CD4-positive, CD25-positive, alpha-beta regulatory T cell (primary cell): Measurements from ENCODE around the gene HCN4. TPM values are rescaled to one million over a fixed set of nuclear protein-coding genes. Genes with fewer than 3 reads are reported as not detected.
"Not testable (repeated sequence)": the region's sequence is repeated elsewhere in the genome, so short reads cannot be mapped to it uniquely, and the experiment has no call there.

Experiments used
- ATAC-seq, 2 donors: fragments of 150-1000 bp; cut with Tn5 transposase; one replicate each; pipeline ENCODE4 v1.10.0; 2021; ENCODE audit warnings: low read depth in 2 of 2, moderate number of reproducible peaks in 2 of 2, moderate library complexity in 1 of 2
- DNase-seq, 3 donors: peaks; one replicate each; pipeline versions ENCODE4 v3.0.0 to v3.0.0-alpha.2; 2012 to 2022; ENCODE audit warnings: mixed read lengths in 1 of 3
- H3K27ac ChIP-seq: one replicate; pipeline ENCODE4 v1.7.0; 2013; ENCODE audit warnings: mild to moderate bottlenecking, low read length; ENCODE audit not compliant: insufficient read depth, poor library complexity, severe bottlenecking
- H3K27me3 ChIP-seq: one replicate; pipeline ENCODE4 v1.7.0; 2013; ENCODE audit warnings: low read length; ENCODE audit not compliant: control insufficient read depth, insufficient read depth
- H3K36me3 ChIP-seq: one replicate; pipeline ENCODE4 v1.7.0; 2013; ENCODE audit warnings: mild to moderate bottlenecking, low read length, moderate library complexity; ENCODE audit not compliant: control insufficient read depth, insufficient read depth
- H3K4me1 ChIP-seq: 2 replicates; pipeline ENCODE4 v1.7.0; 2013; ENCODE audit warnings: mild to moderate bottlenecking, low read length; ENCODE audit not compliant: insufficient read depth, control insufficient read depth, poor library complexity, severe bottlenecking
- H3K4me3 ChIP-seq: one replicate; pipeline ENCODE4 v1.7.0; 2013; ENCODE audit warnings: low read depth, mild to moderate bottlenecking, low read length, moderate library complexity
- H3K9me3 ChIP-seq, 2 experiments: 1 replicate in 1 of 2; 2 replicates in 1 of 2; pipeline ENCODE4 v1.7.0; 2013; ENCODE audit warnings: low read length in 2 of 2, mild to moderate bottlenecking in 1 of 2, moderate library complexity in 1 of 2; ENCODE audit not compliant: control insufficient read depth in 2 of 2
- H3K27ac Mint-ChIP-seq, 3 donors: one replicate each; pipeline ENCODE4 v1.8.0; 2020 to 2022; ENCODE audit warnings: mild to moderate bottlenecking in 3 of 3, mixed read lengths in 3 of 3, moderate library complexity in 2 of 3
- H3K27me3 Mint-ChIP-seq: one replicate; pipeline ENCODE4 v1.8.0; 2022; ENCODE audit warnings: mild to moderate bottlenecking, mixed read lengths
- H3K36me3 Mint-ChIP-seq: one replicate; pipeline ENCODE4 v1.8.0; 2020; ENCODE audit warnings: mixed read lengths
- H3K4me1 Mint-ChIP-seq, 4 donors: one replicate each; pipeline ENCODE4 v1.8.0; 2020 to 2022; ENCODE audit warnings: mixed read lengths in 4 of 4, mild to moderate bottlenecking in 1 of 4
- H3K4me3 Mint-ChIP-seq, 4 donors: one replicate each; pipeline ENCODE4 v1.8.0; 2020 to 2022; ENCODE audit warnings: mild to moderate bottlenecking in 4 of 4, mixed read lengths in 4 of 4, moderate library complexity in 3 of 4
- H3K9me3 Mint-ChIP-seq, 7 donors: one replicate each; pipeline ENCODE4 v1.8.0; 2020 to 2022; ENCODE audit warnings: mixed read lengths in 7 of 7, mild to moderate bottlenecking in 3 of 7, moderate library complexity in 2 of 7
- polyA plus RNA-seq, 4 donors: library from polyadenylated mRNA; unstranded; fragments of 300-500 nt; fragmentation: Illumina TruSeq; gene quantifications; one replicate each; pipeline ENCODE4 v1.2.3, GENCODE V29; 2021
- total RNA-seq: library from RNA; stranded (reverse); gene quantifications from one replicate; pipeline ENCODE4 v1.2.3, GENCODE V29; 2022

HCN4 gene
- total RNA-seq (not detected), polyA plus RNA-seq (not detected)

GRCh38 chr15:73368301-73369136 is at the start of gene HCN4:
Gene HCN4, minus strand, starts transcription at chr15:73368958. Its CDS starts 688 bp downstream, at chr15:73368270.
- H3K36me3 ChIP-seq = no peaks in the 10 kb centered on the region
- peaks cover 0 to 4% (median 0%) of the 10 kb centered on the region in 7 donors for H3K9me3 Mint-ChIP-seq
- no peak within 1 kb of the TSS for H3K27ac Mint-ChIP-seq
- peaks cover 68% of the 10 kb centered on the region for H3K27me3 Mint-ChIP-seq
- no peak within 1 kb of the TSS for H3K4me3 Mint-ChIP-seq
- H3K9me3 ChIP-seq = no peaks in the 10 kb centered on the region
- H3K4me1 Mint-ChIP-seq = peaks cover 0 to 2% (median 0%) of the 10 kb centered on the region in 4 donors
- no peaks in the 10 kb centered on the region for H3K4me1 ChIP-seq
- H3K27ac ChIP-seq = no peak within 1 kb of the TSS
- no peak within 1 kb of the TSS for H3K4me3 ChIP-seq
- no peak for ATAC-seq
- peaks cover 13% of the 10 kb centered on the region for H3K27me3 ChIP-seq
- no peaks in the 10 kb centered on the region for H3K36me3 Mint-ChIP-seq
- DNase-seq = no peak

DNA sequence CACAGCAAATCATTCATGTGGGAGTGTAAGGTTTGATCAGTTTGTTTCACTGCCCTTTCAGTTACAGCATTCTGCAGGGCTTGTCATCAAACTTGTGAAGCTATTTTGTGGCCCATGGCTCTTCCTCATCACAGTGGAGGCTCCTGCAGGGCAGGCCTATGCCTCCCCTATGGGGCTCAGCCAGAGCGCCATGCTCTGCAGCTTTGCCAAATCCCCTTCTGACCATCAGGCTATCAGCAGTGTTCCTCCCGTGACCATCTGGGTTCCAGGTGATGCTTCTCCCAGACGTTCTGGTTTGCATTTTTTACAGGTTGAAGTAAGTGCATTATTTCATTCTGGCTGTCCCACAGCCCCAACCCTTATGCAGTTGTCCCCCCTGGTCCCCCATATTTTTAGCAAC is 46.1 kb upstream of the HCN4 start:
- DNase-seq = no peak
- H3K36me3 ChIP-seq = no peaks in the 10 kb centered on the region
- H3K27me3 Mint-ChIP-seq = peaks cover 21% of the 10 kb centered on the region
- no peaks in the 10 kb centered on the region for H3K4me1 ChIP-seq
- no peaks in the 10 kb centered on the region for H3K36me3 Mint-ChIP-seq
- no peaks in the 10 kb centered on the region for H3K4me1 Mint-ChIP-seq
- H3K27me3 ChIP-seq = peaks cover 6% of the 10 kb centered on the region
- H3K4me3 Mint-ChIP-seq = no peak overlapping the region
- H3K27ac ChIP-seq = no peak overlapping the region
- no peak for ATAC-seq
- no peaks in the 10 kb centered on the region for H3K9me3 ChIP-seq
- no peak overlapping the region for H3K4me3 ChIP-seq
- peaks cover 0 to 8% (median 0%) of the 10 kb centered on the region in 7 donors for H3K9me3 Mint-ChIP-seq
- no peak overlapping the region for H3K27ac Mint-ChIP-seq

DNA sequence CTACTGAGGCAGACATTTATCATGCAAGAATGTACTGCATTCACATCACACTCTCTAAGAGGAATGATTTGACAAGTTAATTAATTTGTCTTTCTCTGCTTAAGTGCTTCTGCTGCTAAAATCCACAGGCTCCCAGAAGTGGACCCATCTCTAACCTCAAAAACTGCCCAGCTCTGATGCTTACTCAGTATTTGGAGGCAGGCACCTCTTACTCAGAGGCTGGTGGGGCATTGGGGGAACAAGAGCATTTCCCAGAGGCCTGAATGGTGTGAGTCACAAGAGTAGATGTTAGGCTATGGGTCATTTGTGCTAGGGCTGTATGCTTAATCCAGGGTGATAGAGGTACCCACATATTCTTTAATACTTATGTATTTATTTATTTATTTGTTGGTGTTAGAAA is 34.4 kb upstream of the HCN4 start:
- Histone ChIP-seq H3K4me1 (no peaks in the 10 kb centered on the region), H3K9me3 (no peaks in the 10 kb centered on the region), H3K27me3 (peaks cover 5% of the 10 kb centered on the region), H3K27ac (no peak overlapping the region), H3K4me3 (no peak overlapping the region), H3K36me3 (no peaks in the 10 kb centered on the region)
- H3K27ac Mint-ChIP-seq = no peak overlapping the region
- ATAC-seq (no peak), DNase-seq (no peak)
- peaks cover 7% of the 10 kb centered on the region for H3K27me3 Mint-ChIP-seq
- no peaks in the 10 kb centered on the region for H3K4me1 Mint-ChIP-seq
- no peak overlapping the region for H3K4me3 Mint-ChIP-seq
- H3K9me3 Mint-ChIP-seq = no peaks in the 10 kb centered on the region
- H3K36me3 Mint-ChIP-seq = no peaks in the 10 kb centered on the region

DNA sequence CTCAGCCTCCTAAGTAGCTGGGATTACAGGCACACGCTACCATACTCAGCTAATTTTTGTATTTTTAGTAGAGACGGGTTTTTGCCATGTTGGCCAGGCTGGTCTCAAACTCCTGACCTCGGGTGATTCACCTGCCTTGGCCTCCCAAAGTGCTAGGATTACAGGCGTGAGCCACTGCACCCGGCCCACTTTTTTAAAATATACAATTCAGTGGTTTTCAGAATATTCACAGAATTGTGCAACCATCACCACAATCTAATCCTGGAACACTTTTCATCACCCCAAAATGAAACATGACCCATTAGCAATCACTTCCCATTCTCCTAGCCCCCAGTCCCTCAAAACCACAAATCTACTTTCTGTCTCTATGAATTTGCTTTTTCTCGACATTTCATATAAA is 31.5 kb upstream of the HCN4 start:
- not testable (repeated sequence) for H3K4me3 Mint-ChIP-seq, DNase-seq, H3K36me3 ChIP-seq, ATAC-seq, H3K9me3 ChIP-seq, H3K36me3 Mint-ChIP-seq, H3K9me3 Mint-ChIP-seq, H3K4me3 ChIP-seq, H3K4me1 ChIP-seq, H3K27me3 Mint-ChIP-seq, H3K4me1 Mint-ChIP-seq, H3K27ac ChIP-seq, H3K27me3 ChIP-seq
- H3K27ac Mint-ChIP-seq = peak overlapping the region in 1 of 3 donors; percentile 74

DNA sequence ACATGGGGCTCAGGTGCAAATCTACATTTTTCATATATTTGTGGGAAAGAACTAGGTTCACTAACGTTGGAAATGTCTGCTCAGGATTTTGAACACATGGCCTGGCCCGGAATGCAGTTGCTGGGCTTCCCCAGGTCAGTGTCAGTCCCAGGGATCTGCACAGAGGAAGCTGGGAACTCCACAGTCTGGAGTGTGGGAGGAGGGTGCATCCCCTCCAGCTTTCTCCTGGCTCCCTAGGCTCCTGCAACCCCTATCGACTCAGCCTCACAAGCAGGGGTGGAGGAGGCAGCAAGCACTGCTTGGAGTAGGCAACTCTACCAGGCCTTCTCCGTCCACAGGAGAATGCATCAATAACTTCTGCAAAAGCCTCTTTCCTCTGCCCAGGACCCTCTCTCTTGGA is 30.1 kb upstream of the HCN4 start:
- Histone ChIP-seq H3K27me3 (no peaks in the 10 kb centered on the region), H3K4me1 (no peaks in the 10 kb centered on the region), H3K9me3 (no peaks in the 10 kb centered on the region), H3K27ac (no peak overlapping the region), H3K36me3 (no peaks in the 10 kb centered on the region), H3K4me3 (no peak overlapping the region)
- no peak overlapping the region for H3K27ac Mint-ChIP-seq
- no peaks in the 10 kb centered on the region for H3K4me1 Mint-ChIP-seq
- H3K36me3 Mint-ChIP-seq = no peaks in the 10 kb centered on the region
- H3K27me3 Mint-ChIP-seq = peaks cover 12% of the 10 kb centered on the region
- DNase-seq (no peak), ATAC-seq (no peak)
- H3K4me3 Mint-ChIP-seq = no peak overlapping the region
- no peaks in the 10 kb centered on the region for H3K9me3 Mint-ChIP-seq

DNA sequence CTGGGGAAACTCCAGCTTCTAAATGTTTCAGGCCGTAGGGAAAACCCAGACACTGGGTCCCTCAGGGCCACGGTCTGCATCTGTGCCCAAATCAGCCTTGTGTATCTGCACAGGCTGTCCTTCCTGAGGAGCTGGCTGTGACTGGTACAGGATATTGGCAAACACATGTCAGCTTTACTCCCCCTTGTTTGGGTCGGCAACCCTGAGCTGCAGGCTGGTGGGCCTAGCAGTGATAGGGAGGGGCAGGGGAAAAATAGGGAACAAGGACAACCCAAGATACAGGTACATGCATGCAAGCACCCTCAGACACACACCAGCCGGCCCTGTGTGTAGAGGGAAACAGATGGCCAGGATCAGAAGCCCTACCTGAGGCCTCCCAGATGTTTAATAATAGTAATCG is 28.7 kb upstream of the HCN4 start:
- H3K4me3 Mint-ChIP-seq = no peak overlapping the region
- Histone ChIP-seq H3K9me3 (no peaks in the 10 kb centered on the region), H3K27ac (no peak overlapping the region), H3K36me3 (no peaks in the 10 kb centered on the region), H3K4me1 (no peaks in the 10 kb centered on the region), H3K4me3 (no peak overlapping the region), H3K27me3 (no peaks in the 10 kb centered on the region)
- H3K9me3 Mint-ChIP-seq = no peaks in the 10 kb centered on the region
- peaks cover 23% of the 10 kb centered on the region for H3K27me3 Mint-ChIP-seq
- peak overlapping the region in 1 of 3 donors; percentile 14 for H3K27ac Mint-ChIP-seq
- H3K4me1 Mint-ChIP-seq = no peaks in the 10 kb centered on the region
- DNase-seq (no peak), ATAC-seq (no peak)
- H3K36me3 Mint-ChIP-seq = no peaks in the 10 kb centered on the region

GRCh38 chr15:73395671-73396070 is 26.9 kb upstream of the HCN4 start:
- Histone ChIP-seq H3K9me3 (no peaks in the 10 kb centered on the region), H3K27me3 (no peaks in the 10 kb centered on the region), H3K4me3 (no peak overlapping the region), H3K4me1 (no peaks in the 10 kb centered on the region), H3K36me3 (no peaks in the 10 kb centered on the region), H3K27ac (no peak overlapping the region)
- Mint-ChIP-seq H3K27me3 (peaks cover 23% of the 10 kb centered on the region), H3K36me3 (no peaks in the 10 kb centered on the region), H3K27ac (no peak overlapping the region), H3K9me3 (no peaks in the 10 kb centered on the region), H3K4me1 (no peaks in the 10 kb centered on the region), H3K4me3 (no peak overlapping the region)
- no peak for ATAC-seq
- no peak for DNase-seq

GRCh38 chr15:73394782-73395181 is 26.0 kb upstream of the HCN4 start:
- H3K9me3 ChIP-seq = no peaks in the 10 kb centered on the region
- H3K27me3 Mint-ChIP-seq = peaks cover 23% of the 10 kb centered on the region
- no peak overlapping the region for H3K27ac Mint-ChIP-seq
- peaks cover 0 to 2% (median 0%) of the 10 kb centered on the region in 7 donors for H3K9me3 Mint-ChIP-seq
- H3K36me3 Mint-ChIP-seq = no peaks in the 10 kb centered on the region
- no peak overlapping the region for H3K4me3 ChIP-seq
- no peak overlapping the region for H3K27ac ChIP-seq
- DNase-seq = no peak
- no peaks in the 10 kb centered on the region for H3K27me3 ChIP-seq
- H3K4me1 Mint-ChIP-seq = no peaks in the 10 kb centered on the region
- H3K4me3 Mint-ChIP-seq = no peak overlapping the region
- H3K36me3 ChIP-seq = no peaks in the 10 kb centered on the region
- no peaks in the 10 kb centered on the region for H3K4me1 ChIP-seq
- no peak for ATAC-seq
